Measurements from ENCODE around the gene BTN2A1.
"Not testable (repeated sequence)": the region's sequence is repeated elsewhere in the genome, so short reads cannot be mapped to it uniquely, and the experiment has no call there.

Gene BTN2A1

DNA sequence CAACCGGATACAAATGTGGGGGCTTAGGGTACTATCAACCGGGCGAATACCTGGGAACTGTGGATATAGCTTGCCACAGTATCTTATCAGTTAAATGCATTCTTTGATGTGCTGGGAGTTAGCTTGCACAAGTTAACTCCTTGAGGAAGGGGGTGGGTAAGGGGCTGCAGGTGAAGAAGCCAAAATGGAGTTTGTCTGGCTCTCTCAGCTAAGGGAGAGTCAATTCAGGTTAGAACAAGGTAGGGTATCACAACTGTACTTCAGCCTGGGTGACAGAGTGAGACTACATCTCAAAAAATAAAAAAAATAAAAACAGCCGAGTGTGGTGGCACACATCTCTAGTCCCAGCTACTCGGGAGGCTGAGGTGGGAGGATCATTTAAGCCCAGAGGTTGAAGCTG is 33.8 kb downstream of the BTN2A1 start:
- DNase-seq (ENCODE audit: low read depth in 2 of 3, low spot score in 1 of 3), result no peak

DNA sequence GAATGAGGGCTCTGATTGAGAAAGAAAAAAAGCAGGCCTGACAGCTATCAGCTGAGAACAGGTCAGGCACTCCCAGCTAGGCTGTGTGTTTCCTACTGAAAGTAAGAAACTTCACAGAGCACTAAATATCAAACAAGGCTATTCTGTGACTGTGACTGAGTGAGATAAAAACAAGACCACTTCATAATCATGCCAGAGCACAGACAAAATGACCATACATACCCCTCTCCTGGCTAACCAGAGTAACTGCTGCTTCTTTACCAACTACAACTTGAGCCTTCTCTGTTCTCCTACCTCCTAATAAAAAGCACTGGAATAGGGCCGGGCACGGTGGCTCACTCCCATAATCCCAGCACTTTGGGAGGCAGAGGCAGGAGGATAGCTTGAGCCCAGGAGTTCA is 35.5 kb downstream of the BTN2A1 start:
- no peak for DNase-seq (ENCODE audit: low read depth in 2 of 3, low spot score in 1 of 3)

DNA sequence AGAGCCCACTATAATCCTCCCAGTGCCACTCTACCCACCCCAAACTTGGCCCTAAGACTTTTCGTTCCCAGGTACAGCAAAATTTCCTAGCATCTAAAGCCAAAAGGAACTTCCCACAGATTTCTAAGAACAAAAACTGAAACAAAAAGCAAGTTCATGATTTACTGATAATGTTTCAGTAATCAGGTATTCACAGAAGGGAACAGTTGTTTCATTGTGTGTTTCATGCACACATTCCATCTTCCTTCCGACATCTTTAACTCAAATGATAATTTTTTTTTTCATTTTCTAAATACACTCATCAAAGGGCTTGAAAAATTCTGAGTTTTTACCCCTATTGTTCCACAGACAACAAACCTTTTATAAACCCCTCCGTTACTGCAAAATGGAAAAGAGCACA is 36.4 kb downstream of the BTN2A1 start:
- DNase-seq (ENCODE audit: low read depth in 2 of 3, low spot score in 1 of 3), result no peak

DNA sequence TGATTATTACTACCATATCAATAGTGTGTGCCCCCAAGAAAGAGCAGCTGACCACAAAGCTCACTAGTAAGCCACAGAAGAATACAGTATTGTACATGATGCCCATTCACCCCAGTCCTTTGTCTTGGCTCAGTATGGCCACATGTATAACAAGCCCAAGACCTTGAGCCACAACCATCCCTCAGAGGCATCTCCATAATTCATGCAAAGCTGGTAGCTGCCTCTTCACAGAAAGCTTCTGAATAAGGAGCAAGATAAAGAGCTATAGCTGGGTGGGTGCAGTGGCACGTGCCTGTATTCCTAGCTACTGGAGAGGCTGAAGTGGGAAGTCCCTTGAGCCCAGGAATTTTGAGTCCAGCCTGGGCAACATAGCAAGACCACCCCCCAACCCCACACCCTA is 37.5 kb downstream of the BTN2A1 start:
- DNase-seq (ENCODE audit: low read depth in 2 of 3, low spot score in 1 of 3), result no peak

DNA sequence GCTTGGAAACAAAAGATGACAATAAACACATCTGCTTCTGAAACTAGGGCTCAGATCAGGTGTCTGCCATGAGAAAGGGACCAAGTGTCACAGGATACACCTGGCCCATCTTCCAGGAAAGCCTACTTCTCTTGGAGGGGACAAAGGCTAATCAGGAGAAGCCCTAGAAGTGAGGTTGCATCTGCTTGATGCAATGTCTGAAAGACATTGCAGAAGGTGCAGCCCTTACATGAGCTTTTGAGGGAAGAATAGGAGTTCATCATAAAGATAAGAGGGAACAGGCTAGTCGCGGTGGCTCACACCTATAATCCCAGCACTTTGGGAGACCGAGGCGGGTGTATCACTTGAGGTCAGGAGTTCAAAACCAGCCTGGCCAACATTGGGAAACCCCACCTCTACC is 39.9 kb downstream of the BTN2A1 start:
- DNase-seq (ENCODE audit: low read depth in 2 of 3, low spot score in 1 of 3), result no peak

DNA sequence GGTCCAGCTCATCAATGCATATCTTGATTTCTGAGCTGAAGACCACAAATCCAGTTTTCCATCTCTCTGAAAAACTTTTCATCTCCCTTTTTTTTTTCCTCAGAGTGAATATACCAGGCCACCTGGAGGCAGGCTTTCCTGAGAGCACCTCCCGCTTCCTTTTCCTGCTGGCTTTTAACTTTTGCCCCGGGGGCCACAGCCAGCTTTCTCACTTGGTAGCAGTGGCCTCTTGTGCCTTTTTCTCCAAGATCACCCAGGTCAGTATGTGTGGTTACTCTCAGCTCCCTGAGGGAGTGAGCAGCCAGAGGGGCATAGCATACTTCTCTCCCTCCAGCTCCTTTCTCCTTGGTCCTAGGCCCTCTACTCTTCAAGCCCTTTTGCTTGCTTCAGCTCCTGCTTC is 42.3 kb downstream of the BTN2A1 start, which contains the start of gene BTN1A1:
Gene BTN1A1 (plus strand): TSS at position 202 of the 400 bp plus-strand sequence. CDS start 984 bp downstream, outside the sequence.
- DNase-seq (ENCODE audit: low read depth in 2 of 3, low spot score in 1 of 3), result no peak

DNA sequence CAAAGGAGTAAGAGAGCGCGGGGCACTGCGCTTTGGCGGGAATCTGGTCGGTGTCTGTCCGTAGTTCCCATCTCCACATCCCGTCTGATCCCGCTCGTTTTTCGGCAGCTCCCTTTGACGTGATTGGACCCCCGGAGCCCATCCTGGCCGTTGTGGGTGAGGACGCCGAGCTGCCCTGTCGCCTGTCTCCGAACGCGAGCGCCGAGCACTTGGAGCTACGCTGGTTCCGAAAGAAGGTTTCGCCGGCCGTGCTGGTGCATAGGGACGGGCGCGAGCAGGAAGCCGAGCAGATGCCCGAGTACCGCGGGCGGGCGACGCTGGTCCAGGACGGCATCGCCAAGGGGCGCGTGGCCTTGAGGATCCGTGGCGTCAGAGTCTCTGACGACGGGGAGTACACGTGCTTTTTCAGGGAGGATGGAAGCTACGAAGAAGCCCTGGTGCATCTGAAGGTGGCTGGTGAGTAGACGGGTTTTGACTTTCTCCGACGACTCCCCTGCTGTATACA is 43.8 kb downstream of the BTN2A1 start:
- peak; percentile 4 to 16 (median 11) for DNase-seq (ENCODE audit: low read depth in 2 of 3, low spot score in 1 of 3)

DNA sequence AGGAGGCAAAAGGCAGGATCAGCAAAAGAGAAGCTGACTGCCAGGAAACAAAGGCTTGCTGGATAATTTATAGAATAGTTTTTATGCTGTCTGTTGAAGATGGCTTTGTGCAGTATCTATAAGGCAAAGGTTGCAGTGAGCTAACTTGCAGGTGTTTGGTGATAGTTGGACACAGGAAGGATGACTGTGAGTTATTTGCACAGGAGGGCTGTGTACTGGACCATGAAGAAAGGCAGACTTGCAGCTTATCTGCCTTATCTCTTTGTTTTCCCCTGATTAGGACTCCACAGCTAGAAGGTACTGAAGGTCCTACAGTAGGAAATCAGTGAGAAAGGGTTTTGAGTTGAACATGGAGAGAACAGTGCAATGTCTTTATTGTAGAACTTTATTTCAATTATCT is 44.4 kb downstream of the BTN2A1 start:
- no peak for DNase-seq (ENCODE audit: low read depth in 2 of 3, low spot score in 1 of 3)

DNA sequence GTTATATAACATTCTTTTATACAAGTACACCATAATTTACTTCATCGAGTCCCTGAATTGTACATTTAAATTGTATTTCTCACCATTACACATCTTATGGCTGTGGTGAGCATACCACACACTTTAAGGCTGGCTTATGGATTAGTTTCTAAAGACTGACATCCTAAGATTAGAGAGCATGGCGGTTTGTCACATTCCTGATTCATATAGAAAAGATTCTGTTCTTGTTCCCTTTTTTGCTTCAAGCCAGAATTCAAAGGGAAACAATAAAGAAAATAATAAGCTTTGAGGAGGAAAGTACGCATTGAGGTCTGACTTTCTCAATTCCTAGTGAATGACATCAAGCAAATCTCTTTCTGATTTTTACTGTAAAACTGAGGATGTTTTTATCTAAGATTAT is 44.9 kb downstream of the BTN2A1 start:
- no peak for DNase-seq (ENCODE audit: low read depth in 2 of 3, low spot score in 1 of 3)

DNA sequence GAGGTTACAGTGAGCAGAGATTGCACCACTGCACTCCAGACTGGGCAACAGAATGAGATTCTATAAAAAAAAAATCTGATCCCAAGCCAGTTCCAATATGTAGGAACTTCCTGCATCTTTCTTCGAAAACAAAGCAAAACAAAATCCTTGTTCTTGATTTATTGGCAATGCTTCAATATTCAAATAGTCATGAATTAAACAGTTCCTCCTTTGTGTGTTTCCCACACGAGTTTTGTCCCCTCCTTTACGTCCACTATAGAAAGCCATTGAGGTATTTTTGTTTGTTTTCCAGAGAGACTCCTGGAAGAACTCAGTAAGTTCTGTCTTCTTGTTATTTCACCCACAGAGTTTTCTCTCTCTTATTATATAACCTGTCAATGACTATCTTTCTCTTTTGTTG is 49.9 kb downstream of the BTN2A1 start:
- no peak for DNase-seq (ENCODE audit: low read depth in 2 of 3, low spot score in 1 of 3)

DNA sequence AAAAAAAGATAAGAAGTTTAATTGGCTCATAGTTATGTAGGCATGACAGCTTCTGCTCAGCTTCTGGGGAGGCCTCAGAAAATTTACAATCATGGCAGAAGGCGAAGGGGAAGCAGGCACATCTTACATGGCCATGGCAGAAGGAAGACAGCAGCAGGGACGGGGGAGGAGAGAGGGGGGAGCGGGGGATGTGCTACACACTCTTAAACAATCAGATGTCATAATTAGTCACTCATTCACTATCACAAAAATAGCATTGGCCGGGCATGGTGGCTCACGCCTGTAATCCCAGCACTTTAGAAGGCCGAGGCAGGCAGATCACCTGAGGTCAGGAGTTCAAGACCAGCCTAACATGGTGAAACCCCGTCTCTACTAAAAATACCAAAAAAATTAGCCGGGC is 53.3 kb downstream of the BTN2A1 start:
- not testable (repeated sequence) for DNase-seq (ENCODE audit: low read depth in 2 of 3, low spot score in 1 of 3)

DNA sequence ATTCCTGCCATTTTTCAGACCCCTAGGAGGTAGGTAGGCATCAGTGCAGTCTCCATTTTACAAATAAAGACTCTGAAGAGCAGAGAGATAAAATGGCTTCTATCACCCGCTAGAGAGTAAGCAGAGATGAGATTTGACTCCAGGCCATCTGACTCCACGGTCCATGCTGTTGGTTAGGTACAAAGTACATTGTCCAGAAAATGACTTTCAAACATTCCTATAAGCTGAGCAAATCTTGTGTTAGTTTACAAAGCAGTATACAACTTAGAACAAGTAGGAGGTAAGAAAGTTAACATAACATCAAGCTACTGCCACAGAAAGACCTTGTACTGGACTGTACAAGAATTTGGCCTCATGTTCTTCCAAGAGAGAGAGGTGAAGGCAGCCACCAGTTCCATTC is 57.2 kb downstream of the BTN2A1 start:
- no peak for DNase-seq (ENCODE audit: low read depth in 2 of 3, low spot score in 1 of 3)

DNA sequence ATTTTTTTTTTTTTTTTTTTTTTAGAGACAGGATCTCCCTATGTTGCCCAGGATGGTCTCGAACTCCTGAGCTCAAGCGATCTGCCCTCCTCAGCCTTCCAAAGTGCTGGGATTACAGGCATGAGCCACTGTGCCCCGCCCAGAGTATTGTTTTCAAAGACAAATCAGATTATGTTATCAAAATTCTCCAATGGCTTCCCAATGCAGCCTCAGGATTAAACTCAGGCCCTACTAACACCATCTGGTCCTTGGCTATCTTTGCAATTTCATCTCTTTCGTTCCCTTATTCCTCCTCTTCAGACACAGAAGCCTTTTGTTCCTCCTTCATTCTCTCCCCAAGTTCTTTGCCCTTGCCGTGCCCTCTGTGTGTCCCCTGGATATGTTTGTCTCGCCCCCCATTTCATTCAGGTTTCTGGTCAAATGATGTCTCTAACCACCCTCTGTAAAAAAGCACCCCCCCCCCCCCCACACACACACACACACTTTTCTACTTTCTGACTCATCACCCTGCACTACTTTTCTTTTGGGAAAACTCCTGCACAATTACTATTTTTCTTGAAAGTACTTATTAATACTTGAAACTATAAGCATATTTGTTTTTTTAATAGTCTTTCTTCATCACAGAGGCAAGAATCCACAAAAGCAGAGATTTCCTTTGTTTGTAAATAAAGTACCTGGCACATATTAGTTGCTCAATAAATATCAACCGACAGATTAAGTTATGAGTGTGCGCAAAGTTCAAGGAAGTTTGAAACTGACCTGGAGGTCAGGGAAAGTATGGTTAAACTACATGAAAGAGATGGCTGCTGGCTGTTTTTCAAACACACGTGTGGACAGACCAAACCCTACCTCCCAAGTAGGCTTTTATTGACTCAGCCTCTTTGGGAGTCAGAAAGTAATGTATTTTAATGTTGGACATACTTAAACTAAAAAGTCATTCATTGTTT is 59.0 kb downstream of the BTN2A1 start:
- DNase-seq (ENCODE audit: low read depth in 2 of 3, low spot score in 1 of 3), result no peak

All from stimulated activated CD4-positive, alpha-beta T cell treated with anti-CD3 and anti-CD28 coated beads, Interleukin-12 subunit alpha, Interleukin-12 subunit beta, amount 100 ng/mL, for 48 hours (primary cell).